HepG2 (cell line): ENCODE results near the gene SFXN2. TPM values are rescaled to one million over a fixed set of nuclear protein-coding genes. Genes with fewer than 3 reads are reported as not detected.

Experiments used
- ATAC-seq: fragments of 200-7000 bp; cut with Tn5 transposase; 3 replicates; pipeline ENCODE4 v1.9.1; 2020; ENCODE audit warnings: mild to moderate bottlenecking, moderate library complexity
- BruUV-seq: library from RNA; stranded (reverse); fragments of 400-500 nt; replicated peaks from 2 replicates; lab custom pipeline; 2021; lab: Mats Ljungman, UMichigan
- CTCF ChIA-PET: fragments of 300-600 bp; formaldehyde crosslinking; extraction: SDS; loops from one replicate; lab custom pipeline; 2021; ENCODE audit warnings: low total read pairs, inconsistent platforms, low intra/inter-chr PET ratio; lab: Yijun Ruan, JAX
- POLR2A ChIA-PET: fragments of 350-600 bp; sonication (Branson Sonifier 250); formaldehyde crosslinking; loops from one replicate; lab custom pipeline; 2020; ENCODE audit warnings: antibody characterized with exemption, inconsistent platforms; lab: Yijun Ruan, JAX
- DNase-seq: peaks from one replicate; pipeline ENCODE4 v3.0.0-alpha.2; 2015; ENCODE audit warnings: low spot score
- FAIRE-seq: peaks from 3 replicates; lab custom pipeline; 2011; peaks lifted over from hg19 to GRCh38; lab: Jason Lieb, UNC
- H2AFZ ChIP-seq: one replicate; pipeline ENCODE4 v1.6.1; 2011; ENCODE audit warnings: low read length, inconsistent platforms
- H3K27ac ChIP-seq: fragments of 300-600 bp; 3 replicates; pipeline ENCODE4 v1.8.0; 2011; ENCODE audit warnings: mixed run types, mild to moderate bottlenecking, mixed read lengths, low read length, inconsistent platforms; ENCODE audit not compliant: insufficient read depth; ENCODE audit errors: extremely low read length
- H3K27me3 ChIP-seq, 2 experiments: fragments of 200-600 bp in 1 of 2; 2 replicates in 1 of 2; 3 replicates in 1 of 2; pipeline versions ENCODE4 v1.6.0 to v1.8.0; 2011; ENCODE audit warnings: low read length in 2 of 2, mild to moderate bottlenecking in 2 of 2, moderate library complexity in 2 of 2, inconsistent platforms in 1 of 2; ENCODE audit not compliant: insufficient read depth in 2 of 2, control insufficient read depth in 1 of 2
- H3K36me3 ChIP-seq, 2 experiments: fragments of 200-600 bp in 1 of 2; replicated peaks in 1 of 2; 2 replicates in 1 of 2; 3 replicates in 1 of 2; pipeline versions ENCODE4 v1.5.1 to v1.8.0; 2011; ENCODE audit warnings: low read length in 2 of 2, inconsistent platforms in 1 of 2; ENCODE audit not compliant: insufficient read depth in 2 of 2, control insufficient read depth in 1 of 2
- H3K4me1 ChIP-seq: 2 replicates; pipeline ENCODE4 v1.5.1; 2012; ENCODE audit warnings: low read length, inconsistent platforms; ENCODE audit not compliant: insufficient read depth
- H3K4me2 ChIP-seq: 2 replicates; pipeline ENCODE4 v1.6.0; 2011; ENCODE audit warnings: low read depth, low read length, inconsistent platforms
- H3K4me3 ChIP-seq, 3 experiments: fragments of 200-600 bp in 1 of 3; sonication (generic), shearing (Covaris generic) in 1 of 3; replicated peaks in 1 of 3; 2 replicates each; pipeline ENCODE4 v1.5.1; 2011 to 2016; ENCODE audit warnings: low read length in 3 of 3, inconsistent platforms in 2 of 3, low read depth in 2 of 3, mild to moderate bottlenecking in 2 of 3, control low read depth in 1 of 3, mixed read lengths in 1 of 3; ENCODE audit not compliant: insufficient read depth in 1 of 3
- H3K79me2 ChIP-seq: one replicate; pipeline ENCODE4 v1.6.1; 2011; ENCODE audit warnings: low read length, inconsistent platforms; ENCODE audit not compliant: insufficient read depth
- H3K9ac ChIP-seq: 2 replicates; pipeline ENCODE4 v1.6.0; 2011; ENCODE audit warnings: mild to moderate bottlenecking, low read depth, low read length, inconsistent platforms; ENCODE audit not compliant: insufficient read depth
- H3K9me3 ChIP-seq: 2 replicates; pipeline ENCODE4 v1.5.1; 2012; ENCODE audit warnings: mild to moderate bottlenecking, low read length
- H4K20me1 ChIP-seq: 2 replicates; pipeline ENCODE4 v1.6.0; 2011; ENCODE audit warnings: inconsistent platforms, mild to moderate bottlenecking, low read length, moderate library complexity; ENCODE audit not compliant: insufficient read depth
- EP300 ChIP-seq, 3 experiments: sonication (generic) in 1 of 3; formaldehyde crosslinking in 1 of 3; IDR thresholded peaks; 2 replicates each; pipeline versions ENCODE4 v1.5.1 to v1.6.1; 2011 to 2020; ENCODE audit warnings: low read depth in 2 of 3, low read length in 2 of 3, borderline replicate concordance in 1 of 3, improper control_type of control experiment in 1 of 3, mild to moderate bottlenecking in 1 of 3, missing genetic modification reagents in 1 of 3, moderate library complexity in 1 of 3
- NCOA5 ChIP-seq: sonication (generic); formaldehyde crosslinking; IDR thresholded peaks from 2 replicates; pipeline ENCODE4 v1.4.0; 2020; ENCODE audit warnings: missing genetic modification reagents
- SOX13 ChIP-seq, 3 experiments: fragments of 450-650 bp in 1 of 3; sonication (generic) in 1 of 3; formaldehyde crosslinking in 1 of 3; IDR thresholded peaks in 2 of 3; conservative IDR thresholded peaks in 1 of 3; 2 replicates each; pipeline versions ENCODE4 v1.5.0 to v1.6.1; 2016 to 2020; ENCODE audit warnings: antibody characterized with exemption in 1 of 3, mild to moderate bottlenecking in 1 of 3, missing compliant biosample characterization in 1 of 3, missing genetic modification reagents in 1 of 3, moderate library complexity in 1 of 3
- ZFP37 ChIP-seq: sonication (generic); formaldehyde crosslinking; IDR thresholded peaks from 2 replicates; pipeline ENCODE4 v1.4.0; 2020; ENCODE audit warnings: missing genetic modification reagents, borderline replicate concordance
- ZNF773 ChIP-seq: sonication (generic); formaldehyde crosslinking; IDR thresholded peaks from 2 replicates; pipeline ENCODE4 v1.4.0; 2020; ENCODE audit warnings: missing genetic modification reagents, borderline replicate concordance
- WGBS: methylation state at CpG from one replicate; pipeline ENCODE4 v1.1.6; 2017; ENCODE audit warnings: low lambda C conversion rate; 5-methylcytosine and 5-hydroxymethylcytosine counted together
- in situ Hi-C: cut with HindIII; loops from 2 replicates; pipeline ENCODE4 v1.10.0; 2017; ENCODE audit warnings: low pct_unique_long_range_greater_than_20kb; ENCODE audit not compliant: extremely low pct_ligation_motif_present
- intact Hi-C: fragments of 100-400 bp; cut with micrococcal nuclease; formaldehyde crosslinking; loops from one replicate; pipeline ENCODE4 v1.10.0; 2022; ENCODE audit not compliant: unreplicated experiment
- polyA plus RNA-seq, 8 experiments: library from polyadenylated mRNA; depleted of rRNA in 3 of 8; stranded (reverse) in 7 of 8; unstranded in 1 of 8; fragments of >200 nt; fragmentation: Illumina TruSeq in 4 of 8; extraction: Trizol in 4 of 8; gene quantifications; 2 replicates each; pipeline versions ENCODE4 v1.2.1 to v1.2.3, GENCODE V29; 2011 to 2016; ENCODE audit warnings: low read depth in 4 of 8, missing spikeins in 1 of 8, mixed read lengths in 1 of 8; ENCODE audit not compliant: insufficient read depth in 1 of 8
- total RNA-seq, 5 experiments: library from RNA; depleted of rRNA; stranded (reverse); fragments of >200 nt; fragmentation: Illumina TruSeq; extraction: Trizol; gene quantifications; 2 replicates each; pipeline ENCODE4 v1.2.3, GENCODE V29; 2016; ENCODE audit warnings: low read depth in 1 of 5

SFXN2 gene
- total and polyA plus RNA-seq, 2 of the 13 experiments (the other 11 are each of a cell fraction or from before 2014, with no cell fraction given), result 12.8 to 21.1 TPM

GRCh38 chr10:102781090-102781920, 66.9 kb downstream of the SFXN2 start:
- H3K4me3 ChIP-seq, result no peak overlapping the region
- no peak overlapping the region for H3K4me2 ChIP-seq
- in situ Hi-C loops, result no loop called here
- FAIRE-seq (no peak), DNase-seq (no peak), ATAC-seq (no peak)
- no peak for TF ChIP-seq SOX13 (IDR thresholded peaks at IDR 0.05)
- TF ChIP-seq SOX13 (CRISPR knock-in tag; conservative IDR thresholded peaks at IDR 0.05 in 1 of 2, IDR thresholded peaks at IDR 0.05 in 1 of 2), result no peak
- no peak for TF ChIP-seq ZNF773 (CRISPR knock-in tag)
- TF ChIP-seq EP300 (IDR thresholded peaks at IDR 0.05; ENCODE audit: low read depth in 2 of 2, low read length in 2 of 2), result no peak
- no peak for TF ChIP-seq EP300 (CRISPR knock-in tag; IDR thresholded peaks at IDR 0.05; ENCODE audit: borderline replicate concordance)
- no peak for TF ChIP-seq ZFP37 (CRISPR knock-in tag)
- TF ChIP-seq NCOA5 (CRISPR knock-in tag), result no peak
- 88% methylated on average over 7 of the region's 8 CpGs for WGBS
- BruUV-seq, result no TSS peak
- no peak overlapping the region for H3K27ac ChIP-seq
- no peaks in the 10 kb centered on the region for H3K9me3 ChIP-seq
- no peaks in the 10 kb centered on the region for H3K79me2 ChIP-seq
- intact Hi-C loops, result no loop called here
- H3K36me3 ChIP-seq, result 0 out of 5 replicates have a peak, but pooled peaks cover 0 to 1% of the 10 kb centered on the region in 2 experiments
- H4K20me1 ChIP-seq, result no peaks in the 10 kb centered on the region
- ChIA-PET POLR2A (no interaction called here), CTCF (no interaction called here)
- peaks cover 41% of the 10 kb centered on the region for H3K4me1 ChIP-seq
- H2AFZ ChIP-seq, result no peak overlapping the region
- no peak overlapping the region for H3K9ac ChIP-seq
- no peaks in the 10 kb centered on the region; a peak in 1 of 5 replicates for H3K27me3 ChIP-seq
